GM06990 (cell line): ENCODE results near the gene ANKRD11.

ENCODE experiments used
- DNase-seq: peaks from one replicate; pipeline ENCODE4 v3.0.0-alpha.2; 2011; ENCODE audit not compliant: insufficient read length; ENCODE audit errors: extremely low read depth
- H3K27me3 ChIP-seq: replicated peaks from 2 replicates; pipeline ENCODE4 v1.6.0; 2011; ENCODE audit warnings: low read length; ENCODE audit not compliant: control insufficient read depth, insufficient read depth
- H3K36me3 ChIP-seq: 2 replicates; pipeline ENCODE4 v1.5.1; 2011; ENCODE audit warnings: low read length; ENCODE audit not compliant: control insufficient read depth, insufficient read depth
- H3K4me3 ChIP-seq: replicated peaks from 2 replicates; pipeline ENCODE4 v1.5.1; 2011; ENCODE audit warnings: low read depth, mild to moderate bottlenecking, control low read depth, low read length
- TF ChIP-seq, protein P1 (sequence below): IDR thresholded peaks from 2 replicates; pipeline ENCODE4 v1.5.1; 2011; ENCODE audit warnings: low read length, control low read depth, mild to moderate bottlenecking, inconsistent platforms; ENCODE audit not compliant: insufficient read depth, poor library complexity, severe bottlenecking

Gene ANKRD11

DNA sequence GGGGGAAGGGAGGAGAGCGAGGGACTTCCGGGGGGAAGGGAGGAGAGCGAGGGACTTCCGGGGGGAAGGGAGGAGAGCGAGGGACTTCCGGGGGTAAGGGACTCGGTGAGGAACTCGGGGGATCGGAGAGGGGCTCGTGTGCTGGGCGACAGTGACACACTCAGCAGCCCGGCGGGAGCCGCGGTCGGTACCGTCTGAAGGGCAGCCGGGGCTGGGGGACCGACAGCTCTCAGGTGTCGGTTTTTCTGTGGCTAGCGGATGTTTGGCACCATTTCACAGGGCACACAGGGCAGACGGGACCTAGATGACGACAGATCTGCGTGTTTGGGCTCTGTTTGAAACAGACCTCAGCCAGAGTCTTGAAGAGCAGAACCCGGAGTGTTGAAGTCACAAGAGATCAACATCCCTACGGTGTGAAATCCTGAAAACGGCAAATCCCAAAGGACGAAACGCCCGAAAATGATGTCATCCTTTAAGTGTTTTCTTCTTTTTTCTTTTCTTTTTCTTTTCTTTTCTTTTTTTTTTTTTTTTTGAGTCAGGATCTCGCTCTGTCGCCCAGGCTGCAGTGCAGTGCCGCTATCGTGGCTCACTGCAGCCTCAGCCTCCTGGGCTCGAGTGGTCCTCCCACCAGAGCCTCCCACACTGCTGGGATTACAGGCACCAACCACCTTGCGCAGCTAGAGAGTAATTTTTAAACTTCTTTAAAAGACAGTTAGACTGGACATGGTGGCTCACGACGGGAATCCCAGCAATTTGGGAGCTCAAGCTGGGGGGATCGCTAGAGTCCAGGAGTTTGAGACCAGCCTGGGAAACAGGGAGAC lies 249.0 kb downstream of the ANKRD11 start:
- TF ChIP-seq, protein P1, sequence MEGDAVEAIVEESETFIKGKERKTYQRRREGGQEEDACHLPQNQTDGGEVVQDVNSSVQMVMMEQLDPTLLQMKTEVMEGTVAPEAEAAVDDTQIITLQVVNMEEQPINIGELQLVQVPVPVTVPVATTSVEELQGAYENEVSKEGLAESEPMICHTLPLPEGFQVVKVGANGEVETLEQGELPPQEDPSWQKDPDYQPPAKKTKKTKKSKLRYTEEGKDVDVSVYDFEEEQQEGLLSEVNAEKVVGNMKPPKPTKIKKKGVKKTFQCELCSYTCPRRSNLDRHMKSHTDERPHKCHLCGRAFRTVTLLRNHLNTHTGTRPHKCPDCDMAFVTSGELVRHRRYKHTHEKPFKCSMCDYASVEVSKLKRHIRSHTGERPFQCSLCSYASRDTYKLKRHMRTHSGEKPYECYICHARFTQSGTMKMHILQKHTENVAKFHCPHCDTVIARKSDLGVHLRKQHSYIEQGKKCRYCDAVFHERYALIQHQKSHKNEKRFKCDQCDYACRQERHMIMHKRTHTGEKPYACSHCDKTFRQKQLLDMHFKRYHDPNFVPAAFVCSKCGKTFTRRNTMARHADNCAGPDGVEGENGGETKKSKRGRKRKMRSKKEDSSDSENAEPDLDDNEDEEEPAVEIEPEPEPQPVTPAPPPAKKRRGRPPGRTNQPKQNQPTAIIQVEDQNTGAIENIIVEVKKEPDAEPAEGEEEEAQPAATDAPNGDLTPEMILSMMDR: no peak
- Histone ChIP-seq H3K27me3 (no peaks in the 10 kb centered on the region), H3K4me3 (peak overlapping the region; percentile 93), H3K36me3 (no peaks in the 10 kb centered on the region)
- peak; percentile 92 for DNase-seq

DNA sequence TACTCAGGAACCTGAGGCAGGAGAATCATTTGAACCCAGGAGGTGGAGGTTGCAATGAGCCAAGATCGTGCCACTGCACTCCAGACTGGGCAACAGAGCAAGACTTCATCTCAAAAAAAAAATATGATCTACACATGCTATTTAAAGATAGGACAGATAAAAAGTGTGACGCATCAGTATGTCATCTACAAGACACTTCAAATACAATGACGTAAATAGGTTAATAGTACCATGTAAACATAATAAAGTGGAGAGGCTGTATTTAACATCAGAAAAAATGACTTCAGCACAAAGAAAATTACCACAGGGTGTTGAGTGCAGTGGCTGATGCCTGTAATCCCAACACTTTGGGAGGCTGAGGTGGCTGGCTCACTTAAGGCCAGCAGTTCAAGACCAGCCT lies 252.6 kb downstream of the ANKRD11 start:
- DNase-seq: no peak
- TF ChIP-seq, protein P1: no peak
- no peaks in the 10 kb centered on the region for H3K27me3 ChIP-seq
- no peak overlapping the region for H3K4me3 ChIP-seq
- peaks cover 3% of the 10 kb centered on the region for H3K36me3 ChIP-seq

DNA sequence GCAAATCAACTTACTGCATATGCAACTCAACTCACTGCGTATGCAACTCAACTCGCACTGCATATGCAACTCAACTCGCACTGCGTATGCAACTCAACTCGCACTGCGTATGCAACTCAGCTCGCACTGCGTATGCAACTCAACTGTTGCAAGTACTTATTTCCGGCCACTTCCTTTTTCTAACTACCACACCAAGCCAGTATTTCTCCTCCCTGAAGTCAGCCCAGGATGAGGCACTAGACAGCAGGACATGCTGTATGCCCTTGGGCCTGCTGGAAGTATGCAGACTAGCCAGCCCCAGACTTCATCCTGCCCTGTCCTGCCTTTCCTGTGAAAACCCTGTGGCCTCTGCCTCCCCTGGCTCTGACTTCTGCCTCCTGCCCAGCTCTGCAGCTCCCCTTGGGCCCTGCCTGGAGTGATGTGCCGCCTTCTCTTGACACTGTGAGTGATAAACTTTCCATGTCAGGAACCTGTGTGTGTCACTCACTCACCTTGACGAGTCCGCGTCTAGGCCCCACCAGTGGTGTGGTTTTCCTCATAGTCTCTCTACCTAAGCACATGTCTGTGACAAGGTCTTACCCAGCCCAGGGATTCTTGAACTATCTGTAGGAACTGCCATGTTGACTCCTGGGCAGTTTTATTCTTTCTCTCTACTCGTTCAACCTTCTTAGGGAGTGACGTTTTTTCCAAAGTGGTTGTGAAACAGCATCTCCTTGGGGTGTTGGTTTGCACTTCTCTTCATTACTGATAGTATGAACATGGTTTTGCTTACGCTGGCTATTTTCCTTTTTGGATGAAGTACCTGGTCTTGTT lies 256.5 kb downstream of the ANKRD11 start:
- no peak for DNase-seq
- peaks cover 17% of the 10 kb centered on the region for H3K36me3 ChIP-seq
- no peaks in the 10 kb centered on the region for H3K27me3 ChIP-seq
- no peak overlapping the region for H3K4me3 ChIP-seq
- TF ChIP-seq, protein P1: no peak

DNA sequence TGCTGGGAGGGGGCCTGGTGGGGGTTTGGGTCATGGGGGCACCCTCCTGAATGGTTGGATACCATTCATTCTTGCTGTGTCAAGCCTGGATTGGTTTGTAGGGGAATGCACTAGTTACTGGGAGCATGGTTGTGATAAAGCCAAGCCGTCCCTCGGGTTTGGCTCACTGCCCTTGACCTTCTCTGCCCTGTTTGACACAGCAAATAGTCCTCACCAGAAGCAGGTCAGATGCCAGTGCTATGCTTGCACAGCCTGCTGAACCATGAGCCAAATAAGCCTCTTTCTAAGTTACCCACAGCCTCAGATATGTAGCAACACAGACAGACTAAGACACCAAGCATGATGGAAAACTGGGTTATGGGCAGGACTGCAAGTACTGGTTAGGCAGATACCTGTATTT lies 258.3 kb downstream of the ANKRD11 start:
- peaks cover 23% of the 10 kb centered on the region for H3K36me3 ChIP-seq
- H3K4me3 ChIP-seq: no peak overlapping the region
- DNase-seq: no peak
- TF ChIP-seq, protein P1: no peak
- H3K27me3 ChIP-seq: no peaks in the 10 kb centered on the region

DNA sequence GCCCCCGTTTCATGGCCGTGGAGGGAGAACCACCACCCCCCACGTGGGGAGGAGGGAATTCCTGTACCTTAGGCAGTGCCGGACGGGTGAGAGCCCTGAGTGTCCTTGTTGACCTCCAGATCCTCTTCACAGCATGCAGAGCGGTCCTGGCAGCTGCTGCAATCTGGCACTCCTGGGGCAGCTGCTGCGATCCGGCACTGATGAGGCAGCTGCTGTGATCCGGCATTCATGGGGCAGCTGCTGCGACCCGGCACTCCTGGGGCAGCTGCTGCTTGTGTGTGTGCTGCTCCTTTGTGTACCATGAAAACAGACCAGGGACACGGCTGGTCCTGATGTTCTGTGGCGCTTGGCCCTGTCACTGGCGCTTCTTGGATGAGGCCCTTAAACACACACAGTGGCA lies 260.1 kb downstream of the ANKRD11 start:
- Histone ChIP-seq H3K27me3 (no peaks in the 10 kb centered on the region), H3K36me3 (peaks cover 31% of the 10 kb centered on the region), H3K4me3 (no peak overlapping the region)
- TF ChIP-seq, protein P1: no peak
- no peak for DNase-seq
